Omental fat pad (tissue), 4 donors: ENCODE measurements around the gene HSD17B3. TPM values are rescaled to one million over a fixed set of nuclear protein-coding genes. Genes with fewer than 3 reads are reported as not detected.
A peak's percentile ranks its signal among the peaks of the same experiment; 100 is the strongest.

Experiments used
- ATAC-seq: fragments of 150-250 bp; one replicate; pipeline ENCODE4 v1.9.1; 2016; ENCODE audit warnings: mild to moderate bottlenecking, moderate library complexity; ENCODE audit not compliant: low FRiP score
- DNase-seq: peaks from one replicate; pipeline ENCODE4 v3.0.0-alpha.2; 2019; ENCODE audit warnings: low spot score
- CTCF ChIP-seq, 3 donors: fragments of 450-650 bp; IDR thresholded peaks; one replicate each; pipeline ENCODE4 v1.5.1; 2016 to 2017; ENCODE audit warnings: antibody characterized with exemption in 3 of 3, mild to moderate bottlenecking in 3 of 3, moderate library complexity in 2 of 3
- total RNA-seq, 4 donors: library from RNA; depleted of rRNA; stranded (reverse); fragments of >200 nt; gene quantifications; one replicate each; pipeline ENCODE4 v1.1.0, GENCODE V29; 2016

The HSD17B3 gene
- total RNA-seq, 4 donors from 2014 or later = 0.36 TPM; not detected in 3

GRCh38 chr9:96219026-96219899 lies 82.7 kb downstream of the HSD17B3 start:
- no peak for DNase-seq
- ATAC-seq = peak; percentile 53
- peak in 1 of 3 donors; percentile 8 for TF ChIP-seq CTCF (IDR thresholded peaks at IDR 0.05)

GRCh38 chr9:96217754-96218693 lies 84.0 kb downstream of the HSD17B3 start:
- ATAC-seq (peak; percentile 92), DNase-seq (peak; percentile 55)
- peak in 2 of 3 donors; percentile 83 to 97 for TF ChIP-seq CTCF (IDR thresholded peaks at IDR 0.05)

- DNase-seq = no peak
- no peak for ATAC-seq
- TF ChIP-seq CTCF (IDR thresholded peaks at IDR 0.05) = no peak
These were observed 84.7 kb downstream of the HSD17B3 start for GRCh38 chr9:96217294-96217707.

GRCh38 chr9:96216583-96216982 lies 85.4 kb downstream of the HSD17B3 start:
- ATAC-seq = no peak
- no peak for DNase-seq
- no peak for TF ChIP-seq CTCF (IDR thresholded peaks at IDR 0.05)

- ATAC-seq = no peak
- TF ChIP-seq CTCF (IDR thresholded peaks at IDR 0.05) = no peak
- no peak for DNase-seq
These were observed 86.1 kb downstream of the HSD17B3 start for GRCh38 chr9:96215841-96216240.

GRCh38 chr9:96214635-96215034 lies 87.3 kb downstream of the HSD17B3 start:
- no peak for TF ChIP-seq CTCF (IDR thresholded peaks at IDR 0.05)
- ATAC-seq (no peak), DNase-seq (no peak)
